Heart left ventricle (tissue), 16 donors: ENCODE data around the gene DOCK1. TPM values are rescaled to one million over a fixed set of nuclear protein-coding genes. Genes with fewer than 3 reads are reported as not detected.

Experiments used
- ATAC-seq, 4 donors: fragments of 200-7000 bp; cut with Tn5 transposase; one replicate each; pipeline ENCODE4 v1.9.1; 2020 to 2022; ENCODE audit warnings: moderate library complexity in 4 of 4, mild to moderate bottlenecking in 3 of 4, moderate number of reproducible peaks in 1 of 4
- DNase-seq, 5 donors: peaks; one replicate each; pipeline ENCODE4 v3.0.0-alpha.2; 2020
- H3K27ac ChIP-seq, 12 donors: fragments of 200-600 bp; sonication (generic) in 4 of 12; one replicate each; pipeline versions ENCODE4 v1.5.0 to v1.8.0; 2016 to 2022; ENCODE audit warnings: mild to moderate bottlenecking in 2 of 12
- H3K27me3 ChIP-seq, 9 donors: fragments of 200-600 bp; sonication (generic) in 2 of 9; one replicate each; pipeline versions ENCODE4 v1.5.1 to v1.8.0; 2016 to 2022; ENCODE audit warnings: mild to moderate bottlenecking in 3 of 9
- H3K36me3 ChIP-seq, 9 donors: fragments of 200-600 bp; sonication (generic) in 2 of 9; one replicate each; pipeline versions ENCODE4 v1.5.0 to v1.8.0; 2018 to 2022; ENCODE audit warnings: mild to moderate bottlenecking in 2 of 9
- H3K4me1 ChIP-seq, 12 donors: fragments of 200-600 bp; sonication (generic) in 4 of 12; one replicate each; pipeline versions ENCODE4 v1.5.0 to v1.8.0; 2016 to 2022; ENCODE audit warnings: mild to moderate bottlenecking in 3 of 12
- H3K4me3 ChIP-seq, 12 donors: fragments of 200-600 bp; sonication (generic) in 4 of 12; one replicate each; pipeline versions ENCODE4 v1.5.0 to v1.8.0; 2017 to 2022; ENCODE audit warnings: mild to moderate bottlenecking in 9 of 12, moderate library complexity in 4 of 12
- H3K9me3 ChIP-seq, 12 donors: fragments of 200-600 bp; sonication (generic) in 4 of 12; one replicate each; pipeline versions ENCODE4 v1.5.0 to v1.8.0; 2016 to 2022; ENCODE audit warnings: mild to moderate bottlenecking in 1 of 12
- POLR2A ChIP-seq, 2 donors: fragments of 450-650 bp; IDR thresholded peaks; one replicate each; pipeline ENCODE4 v1.6.1; 2017; ENCODE audit warnings: antibody characterized with exemption in 2 of 2, mild to moderate bottlenecking in 2 of 2, moderate library complexity in 2 of 2
- WGBS, 4 donors: extraction: QIAGEN DNeasy Blood & Tissue Kit in 2 of 4; methylation state at CpG; one replicate each; pipeline versions ENCODE4 v1.1.5 to v1.1.7; 2013 to 2018; 5-methylcytosine and 5-hydroxymethylcytosine counted together
- intact Hi-C, 10 donors: fragments of 100-400 bp; cut with DNase I; formaldehyde crosslinking; loops; one replicate each; pipeline versions ENCODE4 v1.11.1 to v1.14.2; 2022
- polyA plus RNA-seq, 2 donors: library from polyadenylated mRNA; stranded (reverse); fragments of 200-250 nt; gene quantifications; one replicate each; pipeline ENCODE4 v1.2.3, GENCODE V29; 2013
- total RNA-seq, 9 donors: library from RNA; depleted of rRNA in 2 of 9; stranded (reverse); fragments of >200 nt in 2 of 9; fragmentation: NEBNext Ultra II Directional in 3 of 9; extraction: Animal tissue kit (Norgen Biotek cat#: 25700) in 3 of 9; gene quantifications; one replicate each; pipeline versions ENCODE4 v1.1.0 to v1.2.4, GENCODE V29; 2016 to 2023
- TF ChIP-seq, protein P1 (sequence below), 12 donors: fragments of 200-600 bp; sonication (generic) in 4 of 12; IDR thresholded peaks; one replicate each; pipeline versions ENCODE4 v1.5.0 to v1.8.0; 2018 to 2022; ENCODE audit warnings: antibody characterized with exemption in 12 of 12, mild to moderate bottlenecking in 5 of 12
- donor health status: ischemic (EF 13 %, LVEDD 7.1; RV severe dilation, severe dysfunction).
- donor health status: healthy with polysubstance abuse.
- donor health status: DM: no; HTN: yes; CAD: no.
- donor health status: DM: no; HTN: no; CAD: no.
- donor health status: ischemic (EF 25% LVEDD 6.9; RV normal size, moderate dysfunction).
- donor health status: ischemic (EF 25% LVEDD 5.7; RV mildly dilated, moderate dysfunction).
- donor health status: healthy.
- donor health status: DM: yes; HTN: yes; CAD: no.
- donor health status: ischemic (EF 35%, LVEDD 5.7; RV mildly dilated, moderate dysfunction).
- donor health status: nonischemic (EF 11% LVEDD 7.7; RV severe dilation, severe dysfunction).
- donor health status: DM: yes; HTN: yes; CAD: no.
- donor health status: PGD.
- donor health status: ischemic (EF 29% LVEDD 5.4; RV normal size, mild dysfunction).
- donor health status: nonischemic (EF 23%, LVEDD 6.1; RV moderate dilation, normal function).

DOCK1 gene
- total and polyA plus RNA-seq, 11 donors = 5.0 to 31.6 (median 18.6) TPM

DNA sequence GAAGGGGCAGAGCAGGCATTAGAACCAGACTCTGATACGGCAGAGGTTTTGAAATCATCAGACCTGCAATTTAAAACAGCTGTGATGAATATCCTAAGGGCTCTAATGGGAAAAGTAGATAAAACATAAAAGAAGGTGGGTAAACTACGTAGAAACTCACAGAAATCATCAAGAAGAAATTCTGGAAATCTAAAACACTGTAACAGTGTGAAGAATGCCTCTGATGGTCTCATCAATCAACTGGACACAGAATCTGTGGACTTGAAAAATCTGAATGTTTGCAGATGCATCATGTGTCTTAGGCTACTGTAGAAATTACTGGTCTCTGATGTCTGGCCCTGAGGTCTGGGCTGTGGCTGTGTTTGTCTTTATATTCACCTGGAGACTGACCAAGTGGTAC, 470.8 kb downstream of the DOCK1 start:
- H3K4me3 ChIP-seq = no peak overlapping the region
- ATAC-seq (no peak), DNase-seq (no peak)
- no peak overlapping the region for H3K27ac ChIP-seq
- no peak for TF ChIP-seq POLR2A (IDR thresholded peaks at IDR 0.05)
- TF ChIP-seq, protein P1, sequence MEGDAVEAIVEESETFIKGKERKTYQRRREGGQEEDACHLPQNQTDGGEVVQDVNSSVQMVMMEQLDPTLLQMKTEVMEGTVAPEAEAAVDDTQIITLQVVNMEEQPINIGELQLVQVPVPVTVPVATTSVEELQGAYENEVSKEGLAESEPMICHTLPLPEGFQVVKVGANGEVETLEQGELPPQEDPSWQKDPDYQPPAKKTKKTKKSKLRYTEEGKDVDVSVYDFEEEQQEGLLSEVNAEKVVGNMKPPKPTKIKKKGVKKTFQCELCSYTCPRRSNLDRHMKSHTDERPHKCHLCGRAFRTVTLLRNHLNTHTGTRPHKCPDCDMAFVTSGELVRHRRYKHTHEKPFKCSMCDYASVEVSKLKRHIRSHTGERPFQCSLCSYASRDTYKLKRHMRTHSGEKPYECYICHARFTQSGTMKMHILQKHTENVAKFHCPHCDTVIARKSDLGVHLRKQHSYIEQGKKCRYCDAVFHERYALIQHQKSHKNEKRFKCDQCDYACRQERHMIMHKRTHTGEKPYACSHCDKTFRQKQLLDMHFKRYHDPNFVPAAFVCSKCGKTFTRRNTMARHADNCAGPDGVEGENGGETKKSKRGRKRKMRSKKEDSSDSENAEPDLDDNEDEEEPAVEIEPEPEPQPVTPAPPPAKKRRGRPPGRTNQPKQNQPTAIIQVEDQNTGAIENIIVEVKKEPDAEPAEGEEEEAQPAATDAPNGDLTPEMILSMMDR (IDR thresholded peaks at IDR 0.05) = no peak
- intact Hi-C loops = no loop called here
- H3K9me3 ChIP-seq = no peaks in the 10 kb centered on the region
- peaks cover 0 to 51% (median 19%) of the 10 kb centered on the region in 9 donors for H3K36me3 ChIP-seq
- 95 to 98% (median 96%) methylated on average over 2 of the region's 2 CpGs for WGBS, 4 donors
- H3K4me1 ChIP-seq = no peaks in the 10 kb centered on the region
- H3K27me3 ChIP-seq = no peaks in the 10 kb centered on the region

DNA sequence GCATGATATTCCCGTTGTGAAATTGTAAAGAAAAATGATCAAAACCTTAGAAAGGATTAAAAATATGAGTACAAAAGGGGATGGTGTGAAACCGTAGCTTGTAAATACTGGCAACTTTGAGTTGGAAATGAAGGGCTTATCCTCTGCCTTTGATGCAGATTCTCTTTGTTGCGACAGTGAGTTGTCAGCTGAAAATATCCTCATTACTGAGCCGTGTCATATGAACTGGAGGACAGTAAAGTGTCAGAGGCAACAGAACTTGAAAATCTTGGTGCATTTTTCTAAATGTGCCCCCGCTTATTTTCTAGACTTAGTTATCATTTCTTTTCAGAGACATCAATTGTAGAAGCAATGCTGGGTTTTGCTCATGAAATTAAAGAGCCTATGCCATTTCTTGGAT, 473.4 kb downstream of the DOCK1 start:
- intact Hi-C loops = no loop called here
- Histone ChIP-seq H3K36me3 (peaks cover 0 to 63% (median 24%) of the 10 kb centered on the region in 9 donors), H3K27me3 (no peaks in the 10 kb centered on the region), H3K27ac (no peak overlapping the region), H3K4me3 (no peak overlapping the region), H3K4me1 (no peaks in the 10 kb centered on the region), H3K9me3 (no peaks in the 10 kb centered on the region)
- no peak for TF ChIP-seq POLR2A (IDR thresholded peaks at IDR 0.05)
- TF ChIP-seq, protein P1 (IDR thresholded peaks at IDR 0.05) = no peak
- ATAC-seq (no peak), DNase-seq (no peak)
- WGBS, 4 donors = 96 to 97% (median 96%) methylated on average over 5 of the region's 5 CpGs

DNA sequence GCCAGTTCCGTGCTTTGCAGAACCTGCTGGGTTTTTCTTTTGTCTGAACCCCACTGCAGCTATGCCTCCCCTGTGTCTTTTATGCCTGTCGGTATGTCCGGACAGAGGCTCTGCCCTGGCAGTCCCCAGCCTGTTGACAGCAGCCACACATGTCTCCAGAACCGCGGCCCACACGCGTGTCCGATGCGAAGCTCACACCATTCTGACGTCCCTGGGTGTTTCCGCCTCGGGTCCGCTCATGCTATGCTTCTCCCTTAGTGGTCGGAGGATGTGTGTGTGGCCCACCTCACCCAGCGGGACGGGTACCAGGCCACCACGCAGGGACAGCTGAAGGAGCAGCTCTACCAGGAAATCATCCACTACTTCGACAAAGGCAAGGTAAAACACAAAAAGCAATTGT, 479.3 kb downstream of the DOCK1 start:
- ATAC-seq = no peak
- Histone ChIP-seq H3K27me3 (no peaks in the 10 kb centered on the region), H3K9me3 (no peaks in the 10 kb centered on the region), H3K27ac (no peak overlapping the region), H3K36me3 (peaks cover 0 to 63% (median 30%) of the 10 kb centered on the region in 9 donors), H3K4me1 (no peaks in the 10 kb centered on the region), H3K4me3 (no peak overlapping the region)
- DNase-seq = no peak
- TF ChIP-seq, protein P1 (IDR thresholded peaks at IDR 0.05) = no peak
- TF ChIP-seq POLR2A (IDR thresholded peaks at IDR 0.05) = no peak
- intact Hi-C loops = no loop called here
- 85 to 97% (median 87%) methylated on average over 18 of the region's 18 CpGs for WGBS, 4 donors

DNA sequence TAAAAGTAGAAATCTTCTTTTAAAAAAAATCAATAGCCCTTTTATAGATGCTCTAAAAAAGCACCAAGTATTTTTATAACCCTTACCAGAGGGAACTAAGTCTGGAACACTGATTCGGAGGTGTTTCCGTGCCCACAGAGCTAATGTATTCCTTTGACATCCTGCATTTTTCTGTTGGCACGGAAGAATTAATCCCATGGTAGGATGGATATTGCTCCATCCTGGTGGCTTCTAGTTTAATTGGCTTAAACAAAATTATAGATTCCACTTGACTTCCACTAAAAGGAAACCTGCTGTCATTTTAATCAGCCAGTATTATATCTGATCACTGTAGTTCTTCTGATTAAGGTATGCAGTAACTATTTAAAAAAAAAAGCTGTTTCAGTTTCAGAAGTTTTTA, 479.8 kb downstream of the DOCK1 start:
- ATAC-seq = no peak
- no peak for DNase-seq
- Histone ChIP-seq H3K27me3 (no peaks in the 10 kb centered on the region), H3K9me3 (no peaks in the 10 kb centered on the region), H3K4me1 (no peaks in the 10 kb centered on the region), H3K36me3 (peaks cover 0 to 63% (median 30%) of the 10 kb centered on the region in 9 donors), H3K4me3 (no peak overlapping the region), H3K27ac (no peak overlapping the region)
- intact Hi-C loops = no loop called here
- TF ChIP-seq, protein P1 (IDR thresholded peaks at IDR 0.05) = no peak
- no peak for TF ChIP-seq POLR2A (IDR thresholded peaks at IDR 0.05)
- 91 to 97% (median 93%) methylated on average over 3 of the region's 3 CpGs for WGBS, 4 donors
